GM19239 (cell line): ENCODE results near the gene CNOT9.
"Not testable (repeated sequence)": the region's sequence is repeated elsewhere in the genome, so short reads cannot be mapped to it uniquely, and the experiment has no call there.

Source experiments
- DNase-seq: peaks from one replicate; pipeline ENCODE4 v3.0.0; 2011; ENCODE audit warnings: low spot score; ENCODE audit not compliant: insufficient read length
- FAIRE-seq: peaks from 2 replicates; lab custom pipeline; 2011; peaks lifted over from hg19 to GRCh38; lab: Jason Lieb, UNC

CNOT9 gene, protein sequence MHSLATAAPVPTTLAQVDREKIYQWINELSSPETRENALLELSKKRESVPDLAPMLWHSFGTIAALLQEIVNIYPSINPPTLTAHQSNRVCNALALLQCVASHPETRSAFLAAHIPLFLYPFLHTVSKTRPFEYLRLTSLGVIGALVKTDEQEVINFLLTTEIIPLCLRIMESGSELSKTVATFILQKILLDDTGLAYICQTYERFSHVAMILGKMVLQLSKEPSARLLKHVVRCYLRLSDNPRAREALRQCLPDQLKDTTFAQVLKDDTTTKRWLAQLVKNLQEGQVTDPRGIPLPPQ

DNA sequence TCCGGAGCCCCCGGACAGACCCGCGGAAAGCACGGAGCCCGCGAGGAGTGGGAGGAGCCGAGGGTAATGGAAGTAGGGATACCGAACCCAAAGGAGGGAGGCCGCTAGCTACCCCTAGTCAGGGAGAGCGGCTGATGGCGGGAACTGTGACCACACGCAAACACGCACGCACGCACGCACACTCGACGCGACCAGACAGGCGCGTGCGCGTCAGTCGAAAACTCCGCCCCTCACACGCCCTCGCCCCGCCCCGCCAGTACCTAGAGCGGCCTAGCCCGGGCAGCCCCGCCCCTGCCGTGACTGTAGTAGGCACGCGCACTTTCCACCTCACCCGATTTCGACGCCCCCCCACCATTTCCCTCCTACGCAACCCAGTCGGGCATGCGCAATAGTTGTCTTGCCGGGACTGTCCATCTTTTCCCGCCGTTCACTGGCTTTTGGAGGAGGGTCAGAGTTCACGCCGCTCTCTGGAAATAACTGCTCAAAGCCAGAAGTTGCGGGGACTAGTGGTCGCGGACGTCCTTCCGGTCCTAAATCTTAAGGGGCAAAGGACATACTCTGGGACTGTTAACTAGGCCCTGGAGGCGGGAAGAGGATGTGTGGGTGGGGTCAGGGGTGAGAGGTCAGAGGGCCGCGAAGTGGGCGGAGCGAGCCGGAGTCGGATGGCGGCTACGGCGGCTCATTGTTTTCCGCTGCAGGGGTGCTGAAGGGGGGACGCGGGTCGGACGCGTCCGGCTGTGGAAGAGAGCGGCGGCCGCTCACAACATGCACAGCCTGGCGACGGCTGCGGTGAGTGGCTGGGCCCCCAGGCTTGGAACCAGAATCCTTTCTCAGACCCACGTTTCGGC lies at the start of gene CNOT9, which contains the start of gene USP37:
TSS of gene CNOT9 (plus strand) at position 650 of the 848 bp plus-strand sequence. CDS start at position 766, 116 bp downstream.
TSS of gene USP37 (minus strand) at position 162 of the 848 bp plus-strand sequence. CDS start 9,698 bp downstream, outside the sequence.
- FAIRE-seq, result peak; percentile 98
- peak; percentile 69 for DNase-seq

DNA sequence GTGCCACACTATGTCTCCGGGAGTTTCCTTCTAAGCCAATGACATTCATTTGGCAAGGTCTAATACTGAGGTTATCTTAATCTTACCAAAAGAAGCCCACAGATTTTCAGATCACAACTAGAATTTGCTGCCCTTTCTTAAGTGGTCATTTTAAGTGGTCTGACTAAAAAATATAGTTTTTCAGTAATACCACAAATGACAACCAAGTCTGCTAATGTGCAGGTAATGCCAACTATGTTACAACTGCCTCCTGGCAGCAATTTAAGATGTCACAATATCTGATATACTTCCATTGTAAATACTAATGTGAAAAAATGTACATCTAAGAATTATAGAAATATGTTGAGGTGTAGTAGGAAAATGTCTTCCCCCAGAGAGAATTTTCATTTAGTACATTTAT lies 49.8 kb upstream of the CNOT9 start:
- FAIRE-seq (no peak), DNase-seq (no peak)

DNA sequence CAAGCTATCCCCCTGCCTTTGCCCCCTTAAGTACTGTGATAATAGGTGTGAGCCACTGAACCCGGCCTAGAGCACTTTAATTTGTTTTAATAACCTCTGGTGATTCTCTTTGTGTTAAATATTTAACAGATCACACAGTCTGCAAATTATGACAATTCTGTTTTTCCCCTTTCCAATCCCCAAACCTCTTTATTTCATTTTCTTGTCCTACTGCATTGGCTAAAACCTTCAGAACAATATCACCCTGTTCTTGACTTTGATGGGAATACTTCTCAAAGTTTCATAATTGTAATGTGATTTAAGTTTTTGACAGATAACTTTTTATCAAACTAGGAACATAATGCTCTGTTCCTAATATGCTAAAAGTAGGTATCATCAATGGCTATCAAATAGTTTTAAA lies 45.0 kb upstream of the CNOT9 start:
- DNase-seq (no peak), FAIRE-seq (no peak)

DNA sequence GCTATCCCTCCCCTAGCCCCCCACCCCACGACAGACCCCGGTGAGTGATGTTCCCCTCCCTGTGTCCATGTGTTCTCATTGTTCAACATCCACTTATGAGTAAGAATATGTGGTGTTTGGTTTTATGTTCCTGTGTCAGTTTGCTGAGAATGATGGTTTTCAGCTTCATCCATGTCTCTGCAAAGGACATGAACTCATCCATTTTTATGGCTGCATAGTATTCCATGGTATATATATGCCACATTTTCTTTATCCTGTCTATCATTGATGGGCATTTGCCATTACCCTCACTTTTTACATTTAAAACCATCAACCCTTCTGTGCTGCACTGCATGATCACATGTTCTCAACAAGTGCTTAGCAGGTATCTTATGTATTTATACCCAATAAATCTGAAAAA lies 40.2 kb upstream of the CNOT9 start:
- not testable (repeated sequence) for DNase-seq, FAIRE-seq

DNA sequence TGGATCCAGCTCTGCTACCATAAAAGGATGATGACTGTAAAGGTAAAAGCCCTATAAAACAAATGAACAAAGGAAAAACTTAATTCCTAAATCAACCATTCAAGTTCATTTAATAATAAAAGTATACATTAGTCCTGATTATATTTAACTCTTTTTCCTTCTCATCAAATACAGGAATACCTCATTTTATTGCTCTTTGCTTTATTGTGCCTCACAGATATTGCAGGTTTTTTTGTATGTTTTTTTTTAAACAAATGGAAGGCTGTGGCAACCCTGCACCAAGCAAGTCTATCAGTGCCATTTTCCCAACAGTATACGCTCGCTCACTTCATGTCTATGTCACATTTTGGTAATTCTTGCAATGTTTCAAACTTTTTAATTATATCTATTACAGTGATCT lies 38.6 kb upstream of the CNOT9 start:
- FAIRE-seq (no peak), DNase-seq (no peak)

DNA sequence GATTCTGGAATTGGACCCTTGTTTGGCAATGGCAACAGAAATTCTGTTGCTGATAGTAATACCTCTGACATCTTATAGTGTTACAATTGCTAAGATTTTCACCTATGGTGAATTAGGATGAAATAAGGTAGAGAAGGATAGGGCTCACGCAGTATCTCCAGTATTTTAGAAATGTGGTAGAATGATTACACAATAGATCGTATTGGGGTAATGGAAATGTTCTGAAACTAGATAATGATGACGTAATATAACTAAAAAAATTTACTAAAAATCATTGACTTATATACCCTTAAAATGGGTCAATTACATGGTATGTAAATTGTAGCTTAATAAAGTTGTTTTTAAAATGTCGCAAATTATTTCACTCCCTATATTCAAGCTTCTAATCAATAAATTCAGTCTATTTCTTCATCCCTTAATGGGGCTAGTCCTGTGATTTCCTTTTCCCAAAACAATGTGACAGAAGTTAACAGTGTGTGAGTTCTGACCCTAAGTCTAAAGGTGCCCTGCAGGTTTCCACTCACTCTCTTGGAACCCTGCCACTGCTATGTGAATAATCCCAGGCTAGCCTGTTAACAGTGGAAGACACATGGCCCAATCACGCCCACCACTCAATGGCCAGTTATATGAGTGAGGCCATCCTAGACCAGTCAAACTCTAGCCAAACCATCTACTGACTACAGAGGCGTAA lies 31.7 kb upstream of the CNOT9 start:
- no peak for DNase-seq
- FAIRE-seq, result no peak

DNA sequence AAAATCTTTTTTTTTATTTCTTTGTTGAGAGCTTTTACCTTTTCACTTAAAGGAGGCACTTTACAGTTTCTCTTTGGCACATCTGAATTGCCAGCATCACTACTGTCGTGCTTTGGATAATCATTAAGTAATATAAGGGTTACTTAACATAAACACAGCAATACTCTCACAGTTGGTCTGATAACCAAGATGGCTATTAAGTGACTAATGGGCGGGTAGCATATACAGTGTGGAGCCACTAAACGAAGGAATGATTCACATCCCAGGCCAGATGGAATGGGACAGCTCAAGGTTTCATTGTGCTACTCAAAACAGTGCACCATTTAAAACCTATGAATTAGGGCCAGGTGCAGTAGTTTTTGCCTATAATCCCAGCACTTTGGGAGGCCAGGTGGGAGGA lies 28.6 kb upstream of the CNOT9 start:
- FAIRE-seq (no peak), DNase-seq (no peak)

DNA sequence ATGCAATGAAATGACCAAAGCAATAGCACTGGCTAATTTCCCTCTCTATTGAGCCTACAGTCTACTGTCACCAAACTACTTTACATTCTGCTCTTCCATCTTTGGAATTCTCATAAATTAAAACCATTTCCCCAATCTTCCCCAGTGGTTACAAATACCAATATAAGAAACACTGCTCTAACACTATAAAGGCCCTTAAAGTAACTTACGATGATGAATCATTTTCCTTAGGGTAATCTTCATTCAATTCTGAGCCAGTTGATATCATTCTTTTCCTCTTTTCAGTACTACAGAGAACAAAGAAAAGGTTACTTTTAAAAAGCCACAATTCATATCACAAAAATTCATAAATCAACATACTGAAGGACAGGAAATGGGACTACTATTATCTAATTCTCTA lies 22.6 kb upstream of the CNOT9 start:
- DNase-seq (no peak), FAIRE-seq (no peak)

DNA sequence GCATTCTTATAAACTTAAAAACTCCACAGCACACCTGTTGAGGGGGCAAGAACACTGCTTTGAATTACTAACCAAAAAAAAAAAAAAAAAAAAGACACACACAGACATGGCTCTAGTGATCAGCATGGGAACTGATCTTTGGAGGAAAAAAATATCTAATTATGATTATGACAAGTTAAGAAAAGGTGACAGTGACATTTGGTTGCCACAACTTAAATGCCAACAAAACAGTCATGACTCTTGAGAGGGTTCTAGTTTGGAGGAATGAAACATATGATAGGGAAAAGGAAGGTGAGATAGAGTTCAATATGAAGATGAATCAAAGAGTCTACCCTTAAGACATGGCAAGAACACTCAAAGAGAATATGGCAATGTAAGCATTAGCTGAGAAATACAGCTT lies 21.1 kb upstream of the CNOT9 start:
- DNase-seq, result no peak
- FAIRE-seq, result no peak

DNA sequence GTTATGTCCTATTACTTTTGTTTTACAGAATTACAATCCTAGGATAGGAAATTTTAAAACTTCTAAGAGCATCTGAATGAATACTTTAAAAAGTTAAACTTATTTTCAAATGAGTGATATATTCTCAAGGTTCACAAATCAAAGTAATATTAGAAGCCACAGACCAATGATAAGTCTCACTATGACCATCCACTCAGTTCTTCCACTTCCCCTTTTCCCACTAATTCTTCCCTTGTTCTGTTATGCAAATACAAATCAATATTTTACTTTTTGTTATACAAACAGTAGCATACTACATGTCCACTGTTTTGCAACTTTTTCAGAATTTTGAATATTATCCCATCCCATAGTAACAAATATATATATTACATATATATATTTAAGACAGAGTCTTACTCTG lies 20.7 kb upstream of the CNOT9 start:
- DNase-seq (no peak), FAIRE-seq (peak; percentile 80)

DNA sequence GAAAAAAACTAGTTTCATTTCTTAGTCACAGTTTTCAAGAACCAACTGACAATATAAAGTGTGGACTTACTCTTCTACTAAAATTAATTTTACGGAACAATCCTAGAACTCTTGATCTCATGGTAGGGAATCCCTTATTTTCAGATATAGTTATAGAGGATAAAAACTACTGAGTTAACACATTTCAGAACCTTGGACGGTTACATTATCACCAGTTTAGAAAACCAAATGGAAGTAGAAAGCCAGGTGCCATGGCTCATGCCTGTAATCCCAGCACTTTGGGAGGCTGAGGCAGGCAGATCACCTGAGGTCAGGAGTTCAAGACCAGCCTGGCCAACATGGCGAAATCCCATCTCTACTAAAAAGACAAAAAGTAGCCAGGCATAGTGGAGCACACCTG lies 14.4 kb upstream of the CNOT9 start:
- DNase-seq, FAIRE-seq: not testable (repeated sequence)

DNA sequence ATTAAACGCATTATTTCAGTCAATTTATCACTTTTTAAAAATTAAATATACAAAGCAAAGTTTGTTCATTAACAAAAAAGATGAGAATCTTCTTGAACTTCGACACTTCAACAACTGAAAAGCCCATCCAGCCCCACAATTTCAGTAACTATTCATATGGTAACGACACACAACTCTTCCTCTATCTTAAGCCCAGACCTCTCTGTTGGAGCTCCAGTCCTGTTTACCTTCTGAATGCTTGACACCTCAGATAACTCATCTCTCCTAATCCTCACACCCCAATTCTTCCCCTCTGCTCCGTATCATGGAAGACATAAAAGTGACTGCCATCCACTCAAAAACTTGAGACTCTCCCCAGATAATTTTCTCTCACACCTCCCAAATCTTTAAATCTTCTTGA lies 13.1 kb upstream of the CNOT9 start:
- DNase-seq, result no peak
- no peak for FAIRE-seq

DNA sequence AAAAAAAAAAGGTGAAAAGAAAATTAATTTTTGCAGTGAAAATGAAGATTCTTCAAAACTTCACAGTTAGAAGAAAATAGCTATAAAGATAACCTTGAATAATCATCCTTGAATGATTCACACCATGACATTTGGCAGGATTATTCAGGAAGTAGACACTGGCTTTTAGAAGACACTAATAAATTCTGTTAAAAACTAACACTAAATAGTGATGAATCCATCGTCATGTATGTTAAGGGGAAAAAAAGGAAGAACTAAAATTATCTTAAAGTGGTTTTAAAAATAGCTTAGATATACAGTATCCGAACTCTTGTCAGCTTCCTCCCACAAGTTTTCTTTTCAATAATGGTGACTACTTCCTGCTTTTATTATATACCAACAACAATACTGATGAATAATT lies 10.7 kb upstream of the CNOT9 start:
- no peak for DNase-seq
- FAIRE-seq, result no peak

DNA sequence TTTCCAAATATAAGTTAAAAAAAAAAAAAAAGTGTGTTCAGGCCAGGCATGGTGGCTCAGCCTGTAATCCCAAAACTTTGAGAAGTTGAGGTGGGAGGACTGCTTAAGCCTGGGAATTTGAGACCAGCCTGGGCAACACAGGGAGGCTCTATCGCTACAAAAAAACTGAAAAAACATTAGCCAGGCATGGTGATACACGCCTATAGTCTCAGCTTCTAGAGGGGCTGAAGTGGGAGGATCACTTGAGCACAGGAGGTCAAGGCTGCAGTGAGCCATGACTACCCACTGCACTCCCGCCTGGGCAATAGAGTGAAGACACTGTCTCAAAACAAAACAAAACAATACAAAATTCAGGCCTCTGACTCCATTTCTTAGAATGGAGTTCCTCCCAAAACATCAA lies 9.7 kb upstream of the CNOT9 start:
- FAIRE-seq (no peak), DNase-seq (no peak)

DNA sequence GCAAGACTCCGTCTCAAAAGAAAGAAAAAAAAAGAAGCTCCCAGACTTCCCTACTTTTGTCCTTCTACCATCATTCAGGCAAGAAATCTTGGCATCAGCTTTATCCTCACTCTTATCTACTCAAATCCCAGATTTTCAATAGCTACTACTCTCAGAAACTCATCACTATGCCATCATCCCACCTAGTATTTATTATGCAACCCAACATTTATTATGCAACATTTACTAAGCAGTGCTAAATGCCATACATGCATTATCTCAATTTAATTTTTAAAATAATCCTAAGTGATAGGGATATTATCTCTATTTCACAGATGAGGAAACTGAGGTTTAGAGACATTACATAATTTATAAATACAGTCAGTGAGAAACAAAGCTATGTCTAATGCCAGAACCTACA lies 4.6 kb upstream of the CNOT9 start:
- FAIRE-seq, result no peak
- no peak for DNase-seq

DNA sequence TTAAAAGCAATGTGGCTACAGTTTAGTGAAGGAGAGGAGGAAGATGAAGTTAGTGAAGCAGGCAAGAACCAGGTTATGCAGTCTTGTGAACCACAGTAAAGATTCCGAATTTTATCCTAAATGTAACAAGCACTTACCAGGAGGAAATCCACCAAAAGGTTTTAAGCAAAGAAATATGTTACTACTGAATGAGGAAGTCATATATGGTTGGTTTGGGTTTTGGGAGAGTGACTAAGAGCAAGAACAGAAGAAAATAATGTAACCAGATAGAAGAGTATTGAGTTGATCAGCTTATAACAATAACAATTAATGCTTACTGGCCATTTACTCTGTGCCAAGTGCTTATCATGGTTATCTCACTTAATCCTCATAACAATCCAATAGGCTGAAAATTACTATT lies 2.3 kb upstream of the CNOT9 start:
- FAIRE-seq, result no peak
- no peak for DNase-seq

DNA sequence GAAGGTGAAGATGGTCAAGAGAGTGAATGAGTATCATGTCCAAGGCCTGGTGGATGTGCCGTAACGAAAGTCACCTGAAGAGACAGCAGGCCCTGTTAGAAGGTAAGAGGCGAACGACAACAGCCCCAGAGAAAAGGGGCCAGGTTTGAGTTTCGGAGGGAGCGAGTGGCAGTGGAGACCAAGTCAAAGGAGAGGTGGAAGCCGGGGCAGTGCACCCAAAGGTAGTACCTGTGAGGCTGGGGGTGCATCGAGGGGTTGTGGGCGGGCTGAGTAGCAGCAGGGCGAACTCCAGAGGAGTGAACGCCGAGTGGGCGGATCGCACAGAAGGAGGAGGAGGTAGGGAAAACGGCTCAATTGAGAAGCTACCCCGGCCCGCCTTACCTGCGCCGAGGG lies 846 bp upstream of the CNOT9 start:
- FAIRE-seq, result no peak

DNA sequence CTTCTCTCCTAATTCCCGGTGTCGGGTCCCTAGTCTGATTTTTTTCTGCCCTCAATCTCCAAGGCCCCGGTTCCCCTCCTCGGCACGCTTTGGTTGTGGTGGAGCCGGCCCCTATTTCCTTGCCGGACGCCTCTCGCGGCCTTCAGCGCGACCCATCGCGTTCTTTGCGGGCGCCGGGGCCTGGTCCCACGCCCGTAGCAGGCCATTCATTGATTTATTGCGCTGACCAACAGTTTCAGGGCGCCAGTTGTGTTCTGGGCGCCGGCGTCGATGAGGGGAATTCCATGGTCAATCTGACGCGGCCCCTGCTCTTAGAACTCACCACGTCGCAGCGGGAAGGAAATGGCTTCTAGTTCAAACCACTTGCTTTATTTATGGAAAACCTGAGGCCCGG lies 396 bp downstream of the CNOT9 start:
- FAIRE-seq, result no peak
- DNase-seq, result no peak

More for the DNA sequence above, 846 bp upstream of the CNOT9 start:
- no peak for DNase-seq

DNA sequence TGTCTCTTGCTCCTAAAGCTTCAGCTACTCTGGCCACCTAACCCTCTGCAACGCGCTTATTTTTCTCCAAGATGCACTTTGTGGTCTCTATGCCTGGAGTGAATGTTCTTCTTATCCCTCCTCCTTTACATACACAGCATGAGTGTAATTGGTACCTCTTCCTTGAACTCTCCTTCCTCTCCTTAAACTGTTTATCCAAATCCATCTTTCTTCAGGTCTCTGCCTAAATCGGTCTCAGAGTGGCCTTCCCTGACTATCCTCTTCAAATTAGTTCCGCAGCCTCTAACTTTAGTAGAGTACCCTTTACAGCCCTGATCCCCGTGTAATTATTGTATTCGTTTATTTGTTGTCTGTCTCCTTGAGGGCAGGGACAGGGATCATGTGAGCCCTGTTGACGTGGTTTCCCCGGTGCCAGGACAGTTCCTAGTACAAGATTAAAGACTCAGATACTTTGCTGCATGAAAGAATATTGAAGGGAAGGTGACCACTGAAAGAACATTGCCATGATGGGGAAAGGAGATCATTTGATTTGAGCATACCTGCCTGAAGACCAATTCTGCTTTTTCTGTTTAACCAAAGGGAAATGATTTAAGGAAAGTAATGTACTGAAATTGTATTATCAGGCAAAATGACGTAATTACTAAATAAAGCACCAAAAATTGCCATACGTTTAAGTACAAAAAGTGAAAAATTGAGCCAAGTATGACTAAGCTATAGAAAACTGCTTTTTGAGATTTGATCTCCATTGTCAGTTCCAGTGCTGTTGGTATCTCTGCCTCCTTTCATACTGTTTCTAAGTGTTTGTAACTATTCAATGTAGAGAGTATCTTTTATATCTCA lies 1.2 kb downstream of the CNOT9 start:
- DNase-seq (no peak), FAIRE-seq (peak; percentile 62)

DNA sequence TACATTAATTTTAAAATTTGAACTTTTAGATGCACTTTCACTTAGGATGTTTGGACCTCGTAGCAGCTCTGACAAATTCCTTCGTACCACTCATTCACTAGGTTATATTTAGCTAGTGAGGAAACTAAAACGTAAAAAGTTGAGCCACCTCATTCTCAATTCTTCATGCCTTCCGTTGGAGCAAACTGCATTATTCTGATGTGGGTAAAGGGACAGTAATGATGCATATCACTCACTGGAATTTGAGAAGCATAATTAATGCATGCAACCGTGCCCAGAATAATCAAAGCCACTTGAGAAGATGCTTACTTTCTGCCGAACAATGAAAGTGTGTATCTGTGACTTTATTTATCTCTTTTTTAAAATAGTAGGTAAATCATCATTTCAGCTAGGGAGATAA lies 2.2 kb downstream of the CNOT9 start:
- DNase-seq (no peak), FAIRE-seq (no peak)
